GM23338 (cell line): Measurements from ENCODE around the gene PPP2R5D. TPM values are rescaled to one million over a fixed set of nuclear protein-coding genes. Genes with fewer than 3 reads are reported as not detected.

Experiments used
- ATAC-seq: fragments of 200-7000 bp; cut with Tn5 transposase; 3 replicates; pipeline ENCODE4 v1.9.1; 2020
- DNase-seq: peaks from one replicate; pipeline ENCODE4 v3.0.0-alpha.2; 2015; ENCODE audit warnings: low spot score
- H2AFZ ChIP-seq: fragments of 200-600 bp; sonication (generic); 2 replicates; pipeline ENCODE4 v1.8.0; 2016; ENCODE audit warnings: antibody characterized with exemption, mild to moderate bottlenecking, moderate library complexity
- H3F3A ChIP-seq: fragments of 200-600 bp; sonication (generic); replicated peaks from 2 replicates; pipeline ENCODE4 v1.8.0; 2017; ENCODE audit warnings: antibody characterized with exemption, mixed run types, low read depth
- H3K27ac ChIP-seq: fragments of 200-600 bp; sonication (generic); 2 replicates; pipeline ENCODE4 v1.6.1; 2016; ENCODE audit warnings: low read depth
- H3K27me3 ChIP-seq: fragments of 200-600 bp; sonication (generic); 2 replicates; pipeline ENCODE4 v1.8.0; 2016; ENCODE audit warnings: mild to moderate bottlenecking, mixed run types, moderate library complexity; ENCODE audit not compliant: insufficient read depth
- H3K36me3 ChIP-seq: fragments of 200-600 bp; sonication (generic); 2 replicates; pipeline ENCODE4 v1.8.0; 2016; ENCODE audit warnings: mild to moderate bottlenecking; ENCODE audit not compliant: insufficient read depth
- H3K4me1 ChIP-seq: fragments of 200-600 bp; sonication (generic); 2 replicates; pipeline ENCODE4 v1.8.0; 2016; ENCODE audit warnings: mild to moderate bottlenecking, moderate library complexity; ENCODE audit not compliant: insufficient read depth
- H3K4me2 ChIP-seq: fragments of 200-600 bp; sonication (generic); 2 replicates; pipeline ENCODE4 v1.7.1; 2017; ENCODE audit warnings: mixed run types
- H3K4me3 ChIP-seq: fragments of 200-600 bp; sonication (generic); 2 replicates; pipeline ENCODE4 v1.6.1; 2016; ENCODE audit warnings: mixed run types
- H3K79me2 ChIP-seq: fragments of 200-600 bp; sonication (generic); replicated peaks from 2 replicates; pipeline ENCODE4 v1.8.0; 2017; ENCODE audit warnings: mild to moderate bottlenecking; ENCODE audit not compliant: insufficient read depth
- H3K9me2 ChIP-seq: fragments of 200-600 bp; sonication (generic); 2 replicates; pipeline ENCODE4 v1.8.0; 2017; ENCODE audit not compliant: insufficient read depth
- H4K20me1 ChIP-seq: fragments of 200-600 bp; sonication (generic); replicated peaks from 2 replicates; pipeline ENCODE4 v1.8.0; 2017; ENCODE audit warnings: mild to moderate bottlenecking; ENCODE audit not compliant: insufficient read depth
- H3K27ac Mint-ChIP-seq: 2 replicates; pipeline ENCODE4 v1.8.0; 2020; ENCODE audit warnings: inconsistent platforms, mild to moderate bottlenecking, moderate library complexity, mixed read lengths
- H3K27me3 Mint-ChIP-seq: 3 replicates; pipeline ENCODE4 v1.8.0; 2022; ENCODE audit warnings: low read depth, mild to moderate bottlenecking, moderate library complexity, mixed read lengths, inconsistent platforms; ENCODE audit not compliant: insufficient read depth, poor library complexity
- H3K36me3 Mint-ChIP-seq: 3 replicates; pipeline ENCODE4 v1.8.0; 2021; ENCODE audit warnings: low read depth, mild to moderate bottlenecking, inconsistent platforms, moderate library complexity, mixed read lengths
- H3K4me1 Mint-ChIP-seq: 3 replicates; pipeline ENCODE4 v1.8.0; 2020; ENCODE audit warnings: mild to moderate bottlenecking, inconsistent platforms, mixed read lengths
- H3K4me3 Mint-ChIP-seq: 3 replicates; pipeline ENCODE4 v1.8.0; 2021; ENCODE audit warnings: moderate library complexity, mild to moderate bottlenecking, inconsistent platforms, mixed read lengths
- H3K9me3 Mint-ChIP-seq: 3 replicates; pipeline ENCODE4 v1.8.0; 2020; ENCODE audit warnings: moderate library complexity, mild to moderate bottlenecking, inconsistent platforms, mixed read lengths
- CREB1 ChIP-seq: fragments of 250-450 bp; sonication (Bioruptor Pico); IDR thresholded peaks from 2 replicates; pipeline ENCODE4 v1.5.0; 2020; ENCODE audit warnings: low read depth, mild to moderate bottlenecking, moderate library complexity
- EZH2 ChIP-seq: fragments of 200-600 bp; sonication (generic); IDR thresholded peaks from one replicate; pipeline ENCODE4 v1.8.0; 2017; ENCODE audit warnings: antibody characterized with exemption, mild to moderate bottlenecking, low read depth; ENCODE audit not compliant: unreplicated experiment
- EZH2phosphoT487 ChIP-seq: fragments of 200-600 bp; sonication (generic); IDR thresholded peaks from one replicate; pipeline ENCODE4 v1.8.1; 2018; ENCODE audit warnings: antibody characterized with exemption; ENCODE audit not compliant: unreplicated experiment
- JUNB ChIP-seq: IDR thresholded peaks from one replicate; pipeline ENCODE4 v1.6.1; 2016; ENCODE audit warnings: antibody characterized with exemption; ENCODE audit not compliant: unreplicated experiment
- ZNF114 ChIP-seq: fragments of 250-450 bp; sonication (Bioruptor Pico); IDR thresholded peaks from 2 replicates; pipeline ENCODE4 v1.5.0; 2020; ENCODE audit warnings: mild to moderate bottlenecking, moderate library complexity
- ZNF462 ChIP-seq: fragments of 250-450 bp; sonication (Bioruptor Pico); IDR thresholded peaks from 2 replicates; pipeline ENCODE4 v1.5.0; 2020; ENCODE audit warnings: mild to moderate bottlenecking, moderate library complexity
- polyA plus RNA-seq: library from polyadenylated mRNA; unstranded; fragments of >200 nt; fragmentation: Nextera tagmentation; extraction: Ambion mirVana; gene quantifications from 2 replicates; pipeline ENCODE4 v1.2.1, GENCODE V29; 2016
- total RNA-seq: library from RNA; depleted of rRNA; stranded (reverse); fragments of >200 nt; shearing (Covaris generic); gene quantifications from 2 replicates; pipeline ENCODE4 v1.2.3, GENCODE V29; 2014

The PPP2R5D gene
- total and polyA plus RNA-seq, 2 experiments from 2014 or later = 20.0 to 55.3 TPM

DNA sequence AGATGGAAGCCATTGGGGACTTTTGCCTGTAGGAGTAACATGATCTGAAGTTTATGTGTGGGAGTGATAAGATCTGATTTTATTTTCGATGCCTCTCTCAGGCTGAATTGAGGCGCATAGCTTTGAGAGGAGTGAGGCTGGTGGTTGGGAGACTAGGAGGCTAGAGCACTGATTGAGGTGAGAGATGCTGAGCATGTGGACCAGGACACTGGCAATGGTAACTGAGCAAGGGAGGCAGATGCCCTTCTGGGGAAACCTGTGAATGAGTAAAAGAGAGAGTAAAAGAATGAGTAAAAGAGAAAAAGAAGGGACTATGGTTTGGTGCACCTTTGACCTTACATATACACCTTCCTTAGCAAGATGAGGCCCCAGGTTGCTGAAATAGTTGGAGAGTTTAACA lies 40.1 kb downstream of the PPP2R5D start (continued):
- no peak for TF ChIP-seq ZNF462 (CRISPR knock-in tag)
- no peak for TF ChIP-seq ZNF114 (CRISPR knock-in tag)
- TF ChIP-seq EZH2 = no peak
- TF ChIP-seq CREB1 = no peak

DNA sequence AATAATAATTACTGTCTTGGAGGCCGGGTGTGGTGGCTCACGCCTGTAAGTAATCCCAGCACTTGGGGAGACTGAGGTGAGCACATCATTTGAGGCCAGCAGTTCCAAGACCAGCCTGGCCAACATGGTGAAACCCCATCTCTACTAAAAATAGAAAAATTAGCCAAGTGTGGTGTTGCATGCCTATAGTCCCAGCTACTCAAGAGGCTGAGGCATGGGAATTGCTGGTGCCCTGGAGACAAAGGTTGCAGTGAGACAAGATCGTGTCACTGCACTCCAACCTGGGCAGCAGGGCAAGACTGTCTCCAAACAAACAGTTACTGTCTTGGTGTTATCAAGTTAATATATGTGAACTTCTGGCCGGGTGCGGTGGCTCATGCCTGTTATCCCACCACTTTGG lies 42.0 kb downstream of the PPP2R5D start:
- Histone ChIP-seq H2AFZ (no peak overlapping the region), H3F3A (peaks cover 39% of the 10 kb centered on the region), H3K4me2 (no peak overlapping the region), H3K27me3 (no peaks in the 10 kb centered on the region), H3K4me3 (no peak overlapping the region), H3K27ac (no peak overlapping the region), H3K4me1 (no peaks in the 10 kb centered on the region), H3K36me3 (peaks cover 55% of the 10 kb centered on the region), H4K20me1 (peaks cover 21% of the 10 kb centered on the region), H3K79me2 (peaks cover 32% of the 10 kb centered on the region), H3K9me2 (no peaks in the 10 kb centered on the region)
- Mint-ChIP-seq H3K4me3 (no peak overlapping the region), H3K27me3 (peaks cover 2% of the 10 kb centered on the region), H3K36me3 (peaks cover 84% of the 10 kb centered on the region), H3K4me1 (no peaks in the 10 kb centered on the region), H3K9me3 (no peaks in the 10 kb centered on the region; the same call in 1 of the 3 replicates), H3K27ac (no peak overlapping the region)
- ATAC-seq (no peak), DNase-seq (no peak)
- TF ChIP-seq JUNB = no peak
- TF ChIP-seq EZH2phosphoT487 = peak; percentile 38
